Natural killer cell treated with Interleukin-12 subunit alpha and Interleukin-12 subunit beta and Interleukin-15 and Interleukin-18, amount 100 ng/mL, for 72 hours (primary cell): ENCODE results near the gene AFP. TPM values are rescaled to one million over a fixed set of nuclear protein-coding genes. Genes with fewer than 3 reads are reported as not detected.

Experiments used
- ATAC-seq, 2 donors: fragments of 150-1000 bp; cut with Tn5 transposase in 1 of 2; sonication (Bioruptor Pico), chemical (Tn5 transposase) in 1 of 2; 2 replicates each; pipeline ENCODE4 v1.10.0; 2021
- DNase-seq: peaks from one replicate; pipeline ENCODE4 v3.0.0; 2022; ENCODE audit warnings: low spot score
- H3K27ac Mint-ChIP-seq, 2 donors: 1 replicate in 1 of 2; 2 replicates in 1 of 2; pipeline ENCODE4 v1.8.0; 2022; ENCODE audit warnings: mixed read lengths in 2 of 2, mild to moderate bottlenecking in 1 of 2, moderate library complexity in 1 of 2
- H3K27me3 Mint-ChIP-seq, 2 donors: 1 replicate in 1 of 2; 2 replicates in 1 of 2; pipeline ENCODE4 v1.8.0; 2022; ENCODE audit warnings: mixed read lengths in 2 of 2
- H3K36me3 Mint-ChIP-seq: one replicate; pipeline ENCODE4 v1.8.0; 2022; ENCODE audit warnings: mixed read lengths
- H3K4me1 Mint-ChIP-seq, 2 donors: 1 replicate in 1 of 2; 2 replicates in 1 of 2; pipeline ENCODE4 v1.8.0; 2022; ENCODE audit warnings: low read depth in 2 of 2, mixed read lengths in 2 of 2, mild to moderate bottlenecking in 1 of 2
- H3K4me3 Mint-ChIP-seq: one replicate; pipeline ENCODE4 v1.8.0; 2022; ENCODE audit warnings: mixed read lengths
- H3K9me3 Mint-ChIP-seq: 2 replicates; pipeline ENCODE4 v1.8.0; 2022; ENCODE audit warnings: mixed read lengths
- total RNA-seq, 2 donors: library from RNA; stranded (reverse); gene quantifications; one replicate each; pipeline ENCODE4 v1.2.3, GENCODE V29; 2022

AFP gene
- total RNA-seq, 2 donors from 2014 or later = not detected

- H3K27me3 Mint-ChIP-seq = no peaks in the 10 kb centered on the region
- ATAC-seq (no peak), DNase-seq (no peak)
- no peak within 1 kb of the TSS for H3K27ac Mint-ChIP-seq
- H3K36me3 Mint-ChIP-seq = no peaks in the 10 kb centered on the region
- peaks cover 7% of the 10 kb centered on the region for H3K9me3 Mint-ChIP-seq
- no peaks in the 10 kb centered on the region for H3K4me1 Mint-ChIP-seq
- H3K4me3 Mint-ChIP-seq = no peak within 1 kb of the TSS
Measured at GRCh38 chr4:73481358-73481757, 45.3 kb downstream of the AFP start, which contains the start of gene AFM. Gene AFM, plus strand, starts transcription at chr4:73481745. Its CDS starts 31 bp downstream, at chr4:73481776.

GRCh38 chr4:73485085-73485484 is 49.1 kb downstream of the AFP start:
- no peaks in the 10 kb centered on the region for H3K4me1 Mint-ChIP-seq
- no peaks in the 10 kb centered on the region for H3K36me3 Mint-ChIP-seq
- H3K27me3 Mint-ChIP-seq = no peaks in the 10 kb centered on the region
- H3K9me3 Mint-ChIP-seq = peaks cover 7% of the 10 kb centered on the region
- DNase-seq = no peak
- H3K27ac Mint-ChIP-seq = no peak overlapping the region
- no peak overlapping the region for H3K4me3 Mint-ChIP-seq
- ATAC-seq = no peak

GRCh38 chr4:73485596-73485995 is 49.6 kb downstream of the AFP start:
- ATAC-seq (no peak), DNase-seq (no peak)
- Mint-ChIP-seq H3K4me1 (no peaks in the 10 kb centered on the region), H3K9me3 (peaks cover 7% of the 10 kb centered on the region), H3K27ac (no peak overlapping the region), H3K27me3 (no peaks in the 10 kb centered on the region), H3K36me3 (no peaks in the 10 kb centered on the region), H3K4me3 (no peak overlapping the region)

DNA sequence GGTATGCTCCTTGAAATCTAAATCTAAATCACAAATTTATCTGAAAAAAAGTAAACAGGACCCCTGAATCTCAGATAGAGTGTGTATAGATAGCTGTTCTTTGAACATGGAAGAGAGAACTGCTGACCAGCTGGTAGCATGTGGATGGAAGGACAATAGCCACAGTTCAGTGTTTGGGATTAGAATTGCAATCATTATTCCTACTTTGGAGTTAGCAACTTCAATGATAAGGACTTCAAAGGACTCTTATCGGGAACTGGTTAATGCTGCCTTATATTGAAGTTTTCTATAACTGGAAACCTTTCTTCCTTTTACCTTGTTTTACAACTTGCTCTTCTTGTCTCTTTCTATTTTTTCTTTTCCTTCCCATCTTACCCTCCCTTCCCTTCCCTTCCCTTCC is 50.5 kb downstream of the AFP start:
- Mint-ChIP-seq H3K4me3 (no peak overlapping the region), H3K27me3 (no peaks in the 10 kb centered on the region), H3K36me3 (no peaks in the 10 kb centered on the region), H3K9me3 (peaks cover 7% of the 10 kb centered on the region), H3K27ac (no peak overlapping the region), H3K4me1 (no peaks in the 10 kb centered on the region)
- DNase-seq (no peak), ATAC-seq (no peak)

DNA sequence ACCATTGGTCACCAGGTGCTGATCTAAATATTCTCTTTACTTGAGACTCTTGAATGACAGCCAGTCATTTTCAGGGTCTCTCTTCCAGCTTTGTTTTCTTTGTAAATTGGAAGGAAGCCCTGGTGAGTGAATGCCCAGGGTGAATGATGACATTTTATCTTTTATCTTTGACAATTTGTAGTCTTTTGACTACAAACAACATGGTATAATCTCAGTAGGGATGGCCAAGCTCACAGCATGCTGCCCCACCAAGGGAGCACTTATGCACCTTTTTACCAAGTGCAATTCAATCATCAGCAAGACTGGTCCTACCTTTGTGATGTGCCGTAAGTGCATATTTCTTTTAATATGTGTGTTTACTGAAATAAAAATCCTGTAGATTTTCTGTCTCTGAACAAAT is 51.2 kb downstream of the AFP start:
- H3K27me3 Mint-ChIP-seq = no peaks in the 10 kb centered on the region
- H3K4me1 Mint-ChIP-seq = no peaks in the 10 kb centered on the region
- ATAC-seq (no peak), DNase-seq (no peak)
- no peaks in the 10 kb centered on the region for H3K36me3 Mint-ChIP-seq
- H3K9me3 Mint-ChIP-seq = peaks cover 7% of the 10 kb centered on the region
- H3K27ac Mint-ChIP-seq = no peak overlapping the region
- H3K4me3 Mint-ChIP-seq = no peak overlapping the region

DNA sequence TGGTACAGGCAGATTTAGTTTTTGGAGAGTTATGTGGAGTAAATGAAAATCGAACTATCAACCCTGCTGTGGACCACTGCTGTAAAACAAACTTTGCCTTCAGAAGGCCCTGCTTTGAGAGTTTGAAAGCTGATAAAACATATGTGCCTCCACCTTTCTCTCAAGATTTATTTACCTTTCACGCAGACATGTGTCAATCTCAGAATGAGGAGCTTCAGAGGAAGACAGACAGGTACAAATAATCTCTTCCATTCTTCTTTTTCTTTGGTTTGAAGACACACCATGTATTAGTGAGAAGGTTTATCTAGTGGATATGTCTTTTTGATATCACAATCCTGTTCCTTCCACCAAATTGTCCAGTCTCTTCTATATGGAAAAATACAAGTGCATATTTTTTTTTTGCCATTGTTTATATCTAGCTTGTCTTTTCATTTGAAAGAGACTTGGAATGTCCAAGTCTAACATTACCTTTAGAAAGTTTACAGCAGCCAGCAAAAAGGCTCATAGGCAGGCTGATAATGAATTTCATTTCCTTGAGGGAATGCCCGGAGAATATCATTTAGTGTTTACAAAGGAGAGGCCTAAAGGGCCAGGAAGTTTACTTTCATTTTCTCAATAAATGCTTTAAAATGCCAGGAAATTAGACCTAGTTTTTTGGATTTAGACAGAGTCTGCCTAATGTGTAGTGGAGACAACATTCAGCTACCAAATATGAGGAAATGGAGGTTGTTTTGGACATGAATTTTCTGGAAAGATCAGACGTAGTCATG is 64.2 kb downstream of the AFP start:
- H3K27ac Mint-ChIP-seq = no peak overlapping the region
- DNase-seq = no peak
- no peaks in the 10 kb centered on the region for H3K27me3 Mint-ChIP-seq
- no peak for ATAC-seq
- no peaks in the 10 kb centered on the region for H3K36me3 Mint-ChIP-seq
- H3K4me1 Mint-ChIP-seq = no peaks in the 10 kb centered on the region
- H3K9me3 Mint-ChIP-seq = no peaks in the 10 kb centered on the region
- H3K4me3 Mint-ChIP-seq = no peak overlapping the region

DNA sequence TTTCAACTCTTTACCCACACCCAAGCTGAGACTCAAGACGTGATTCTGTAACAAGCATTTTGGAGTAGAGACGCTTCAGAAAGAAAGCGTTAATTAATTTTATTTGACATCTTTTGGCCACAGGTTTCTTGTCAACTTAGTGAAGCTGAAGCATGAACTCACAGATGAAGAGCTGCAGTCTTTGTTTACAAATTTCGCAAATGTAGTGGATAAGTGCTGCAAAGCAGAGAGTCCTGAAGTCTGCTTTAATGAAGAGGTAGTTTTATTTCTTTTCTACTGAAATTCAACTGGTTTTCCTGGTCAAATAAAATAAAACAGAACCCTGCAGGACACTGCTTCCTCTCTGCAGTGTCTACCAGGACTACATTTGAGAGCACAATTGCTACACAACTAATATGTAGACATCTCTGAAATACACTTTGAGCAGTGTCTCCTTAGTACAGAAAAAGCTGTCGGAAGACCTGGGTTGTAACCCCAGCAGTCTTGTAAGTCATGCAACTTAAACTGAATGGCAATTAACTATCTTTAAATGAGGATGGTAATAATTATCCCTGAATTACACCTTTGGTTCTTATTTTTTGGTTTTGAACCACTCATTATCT is 65.7 kb downstream of the AFP start:
- Mint-ChIP-seq H3K4me1 (no peaks in the 10 kb centered on the region), H3K27ac (no peak overlapping the region), H3K36me3 (no peaks in the 10 kb centered on the region), H3K9me3 (no peaks in the 10 kb centered on the region), H3K27me3 (no peaks in the 10 kb centered on the region), H3K4me3 (no peak overlapping the region)
- ATAC-seq (no peak), DNase-seq (no peak)

DNA sequence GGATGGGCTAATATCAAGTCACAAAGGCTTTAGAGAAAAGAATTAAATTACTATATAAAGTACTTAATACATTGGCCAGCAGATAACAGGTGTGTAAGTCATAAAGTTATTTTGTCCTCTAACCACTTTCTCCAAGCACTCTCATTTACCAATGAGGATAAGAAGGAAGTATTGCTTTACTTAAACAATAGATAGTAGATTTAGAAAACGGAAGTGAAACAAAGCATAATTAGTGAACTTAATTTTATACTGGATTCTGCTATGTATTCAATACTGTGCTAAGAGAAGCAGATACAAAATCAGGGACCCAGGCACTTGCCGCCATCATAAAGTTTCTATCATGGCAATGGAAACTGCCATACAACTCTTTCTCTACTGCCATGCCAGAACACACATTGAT is 69.5 kb downstream of the AFP start:
- no peaks in the 10 kb centered on the region for H3K4me1 Mint-ChIP-seq

More for the DNA sequence above, 69.5 kb downstream of the AFP start:
- Mint-ChIP-seq H3K36me3 (no peaks in the 10 kb centered on the region), H3K27ac (no peak overlapping the region), H3K27me3 (no peaks in the 10 kb centered on the region), H3K9me3 (peaks cover 2% of the 10 kb centered on the region), H3K4me3 (no peak overlapping the region)
- ATAC-seq (no peak), DNase-seq (no peak)

Other genes with a start within 250 kb of the AFP start
- gene ANKRD17, start 177.4 kb upstream of the AFP start, total RNA-seq = 10 to 100 TPM; 63.5 to 88.6 TPM
- gene ALB, start 31.9 kb upstream of the AFP start, total RNA-seq = not detected
- not detected for gene AFM, start 45.5 kb downstream of the AFP start, total RNA-seq
- not detected for gene RASSF6, start 184.2 kb downstream of the AFP start, total RNA-seq